ENCODE data around the gene MRPL55. TPM values are rescaled to one million over a fixed set of nuclear protein-coding genes. Genes with fewer than 3 reads are reported as not detected.
"Not testable (repeated sequence)": the region's sequence is repeated elsewhere in the genome, so short reads cannot be mapped to it uniquely, and the experiment has no call there.

The MRPL55 gene
- polyA plus RNA-seq, 1 donor, result 35.8 TPM

GRCh38 chr1:228134591-228134990 lies 25.5 kb upstream of the MRPL55 start:
- no peak for DNase-seq

- DNase-seq, result no peak
Observed at GRCh38 chr1:228131766-228132165, 22.7 kb upstream of the MRPL55 start.

- DNase-seq, result no peak
Observed at GRCh38 chr1:228125185-228125584, 16.1 kb upstream of the MRPL55 start.

- no peak for DNase-seq
Observed at GRCh38 chr1:228123505-228123904, 14.4 kb upstream of the MRPL55 start.

GRCh38 chr1:228122921-228123441 lies 13.9 kb upstream of the MRPL55 start:
- DNase-seq, result no peak

GRCh38 chr1:228120857-228121489 lies 11.9 kb upstream of the MRPL55 start:
- DNase-seq, result no peak

- DNase-seq, result no peak
Observed at GRCh38 chr1:228120351-228120750, 11.3 kb upstream of the MRPL55 start.

- no peak for DNase-seq
Observed at GRCh38 chr1:228118040-228118439, 8.9 kb upstream of the MRPL55 start.

GRCh38 chr1:228117335-228117734 lies 8.2 kb upstream of the MRPL55 start:
- no peak for DNase-seq

- no peak for DNase-seq
Observed at GRCh38 chr1:228114827-228115226, 5.7 kb upstream of the MRPL55 start.

- no peak for DNase-seq
Observed at GRCh38 chr1:228112617-228113016, 3.5 kb upstream of the MRPL55 start.

- no peak for DNase-seq
Observed at GRCh38 chr1:228112167-228112566, 3.1 kb upstream of the MRPL55 start.

GRCh38 chr1:228111315-228111714 lies 2.2 kb upstream of the MRPL55 start:
- DNase-seq, result not testable (repeated sequence)

- no peak for DNase-seq
Observed at GRCh38 chr1:228110556-228110955, 1.5 kb upstream of the MRPL55 start.

- peak; percentile 31 for DNase-seq
Observed at GRCh38 chr1:228109962-228110488, 926 bp upstream of the MRPL55 start.

- no peak for DNase-seq
Observed at GRCh38 chr1:228108742-228109072, 392 bp downstream of the MRPL55 start.

GRCh38 chr1:228108055-228108690 lies 926 bp downstream of the MRPL55 start:
- no peak for DNase-seq

GRCh38 chr1:228107636-228108035 lies 1.5 kb downstream of the MRPL55 start:
- DNase-seq, result no peak

- DNase-seq, result no peak
Observed at GRCh38 chr1:228106800-228107054, 2.4 kb downstream of the MRPL55 start.

GRCh38 chr1:228105996-228106799 lies 2.9 kb downstream of the MRPL55 start:
- DNase-seq, result no peak

- no peak for DNase-seq
Observed at GRCh38 chr1:228105270-228105995, 3.7 kb downstream of the MRPL55 start.

- DNase-seq, result no peak
Observed at GRCh38 chr1:228104526-228105269, 4.4 kb downstream of the MRPL55 start.
